Hepatocyte (in vitro differentiated cells): ENCODE measurements around the gene CYP17A1. TPM values are rescaled to one million over a fixed set of nuclear protein-coding genes. Genes with fewer than 3 reads are reported as not detected.
"Not testable (repeated sequence)": the region's sequence is repeated elsewhere in the genome, so short reads cannot be mapped to it uniquely, and the experiment has no call there.

Experiments
- DNase-seq: peaks from one replicate; pipeline ENCODE4 v3.0.0-alpha.2; 2016; ENCODE audit warnings: low spot score
- H2AFZ ChIP-seq: fragments of 200-600 bp; sonication (generic); 2 replicates; pipeline ENCODE4 v1.6.0; 2016; ENCODE audit warnings: antibody characterized with exemption, mild to moderate bottlenecking
- H3K27ac ChIP-seq: fragments of 200-600 bp; sonication (generic); 2 replicates; pipeline ENCODE4 v1.5.1; 2016; ENCODE audit warnings: mild to moderate bottlenecking
- H3K27me3 ChIP-seq: fragments of 200-600 bp; sonication (generic); 2 replicates; pipeline ENCODE4 v1.6.1; 2016
- H3K36me3 ChIP-seq: fragments of 200-600 bp; sonication (generic); replicated peaks from 2 replicates; pipeline ENCODE4 v1.5.1; 2016; ENCODE audit warnings: low read depth; ENCODE audit not compliant: insufficient read depth
- H3K4me1 ChIP-seq: fragments of 200-600 bp; sonication (generic); 2 replicates; pipeline ENCODE4 v1.5.1; 2016; ENCODE audit warnings: mild to moderate bottlenecking, moderate library complexity; ENCODE audit not compliant: insufficient read depth
- H3K4me2 ChIP-seq: fragments of 200-600 bp; sonication (generic); 2 replicates; pipeline ENCODE4 v1.6.0; 2016
- H3K4me3 ChIP-seq: fragments of 200-600 bp; sonication (generic); 2 replicates; pipeline ENCODE4 v1.5.1; 2016; ENCODE audit warnings: mild to moderate bottlenecking
- H3K79me2 ChIP-seq: fragments of 200-600 bp; sonication (generic); 2 replicates; pipeline ENCODE4 v1.6.0; 2017; ENCODE audit warnings: mild to moderate bottlenecking
- H3K9me2 ChIP-seq: fragments of 200-600 bp; sonication (generic); replicated peaks from 2 replicates; pipeline ENCODE4 v1.6.0; 2017; ENCODE audit warnings: mild to moderate bottlenecking; ENCODE audit not compliant: insufficient read depth
- H3K9me3 ChIP-seq: fragments of 200-600 bp; sonication (generic); 2 replicates; pipeline ENCODE4 v1.5.1; 2016; ENCODE audit warnings: low read depth, mild to moderate bottlenecking
- H4K20me1 ChIP-seq: fragments of 200-600 bp; sonication (generic); 2 replicates; pipeline ENCODE4 v1.6.0; 2016; ENCODE audit warnings: mild to moderate bottlenecking; ENCODE audit not compliant: insufficient read depth, poor library complexity, severe bottlenecking
- CTCF ChIP-seq: fragments of 200-600 bp; sonication (generic); IDR thresholded peaks from 2 replicates; pipeline ENCODE4 v1.5.1; 2016; ENCODE audit warnings: antibody characterized with exemption, mild to moderate bottlenecking; ENCODE audit not compliant: poor library complexity
- EZH2 ChIP-seq: fragments of 200-600 bp; sonication (generic); IDR thresholded peaks from 2 replicates; pipeline ENCODE4 v1.6.1; 2016; ENCODE audit warnings: antibody characterized with exemption, mild to moderate bottlenecking, borderline replicate concordance
- EZH2phosphoT487 ChIP-seq: fragments of 200-600 bp; sonication (generic); IDR thresholded peaks from one replicate; pipeline ENCODE4 v1.6.1; 2018; ENCODE audit warnings: antibody characterized with exemption, mild to moderate bottlenecking, low read depth, moderate library complexity; ENCODE audit not compliant: unreplicated experiment, severe bottlenecking
- WGBS: methylation state at CpG from one replicate; pipeline ENCODE4 v1.1.6; 2016; ENCODE audit warnings: low lambda C conversion rate; ENCODE audit errors: missing lambda C conversion rate; 5-methylcytosine and 5-hydroxymethylcytosine counted together
- polyA plus RNA-seq: library from polyadenylated mRNA; unstranded; fragments of >200 nt; fragmentation: Nextera tagmentation; extraction: Ambion mirVana; gene quantifications from 2 replicates; pipeline ENCODE4 v1.2.1, GENCODE V29; 2016
- total RNA-seq: library from RNA; depleted of rRNA; stranded (reverse); fragments of >200 nt; gene quantifications from 2 replicates; pipeline ENCODE4 v1.2.3, GENCODE V29; 2014

CYP17A1 gene
- total and polyA plus RNA-seq, 2 experiments from 2014 or later: not detected

GRCh38 chr10:102824664-102825063 is 12.5 kb downstream of the CYP17A1 start:
- Histone ChIP-seq H3K9me2 (no peaks in the 10 kb centered on the region), H3K4me1 (no peaks in the 10 kb centered on the region), H3K79me2 (no peaks in the 10 kb centered on the region), H3K27ac (no peak overlapping the region), H3K27me3 (no peaks in the 10 kb centered on the region), H3K36me3 (no peaks in the 10 kb centered on the region), H3K9me3 (no peaks in the 10 kb centered on the region), H2AFZ (no peak overlapping the region), H3K4me2 (no peak overlapping the region), H4K20me1 (no peaks in the 10 kb centered on the region), H3K4me3 (no peak overlapping the region)
- WGBS: 97% methylated on average over 4 of the region's 4 CpGs
- TF ChIP-seq CTCF (no peak), EZH2 (no peak), EZH2phosphoT487 (no peak)
- no peak for DNase-seq

- no peaks in the 10 kb centered on the region for H3K9me3 ChIP-seq
- no peaks in the 10 kb centered on the region for H3K79me2 ChIP-seq
- H3K4me2 ChIP-seq: no peak overlapping the region
- H3K27ac ChIP-seq: no peak overlapping the region
- no peaks in the 10 kb centered on the region for H3K27me3 ChIP-seq
- no peaks in the 10 kb centered on the region for H3K36me3 ChIP-seq
- TF ChIP-seq EZH2 (no peak), EZH2phosphoT487 (no peak), CTCF (no peak)
- 91% methylated on average over 12 of the region's 12 CpGs for WGBS
- no peaks in the 10 kb centered on the region for H3K4me1 ChIP-seq
- no peaks in the 10 kb centered on the region for H4K20me1 ChIP-seq
- no peaks in the 10 kb centered on the region for H3K9me2 ChIP-seq
- H2AFZ ChIP-seq: no peak overlapping the region
- no peak for DNase-seq
- H3K4me3 ChIP-seq: no peak overlapping the region
These were observed 15.0 kb downstream of the CYP17A1 start for GRCh38 chr10:102822222-102822621.

- not testable (repeated sequence) for H3K27ac ChIP-seq, H3K9me3 ChIP-seq, H3K9me2 ChIP-seq, H3K27me3 ChIP-seq, H3K4me2 ChIP-seq, H3K4me3 ChIP-seq, H2AFZ ChIP-seq, H3K79me2 ChIP-seq, DNase-seq, H3K36me3 ChIP-seq, H4K20me1 ChIP-seq
- 97% methylated on average over 5 of the region's 5 CpGs for WGBS
- peaks cover 12% of the 10 kb centered on the region for H3K4me1 ChIP-seq
These were observed 17.2 kb downstream of the CYP17A1 start for GRCh38 chr10:102820008-102820407.

- TF ChIP-seq EZH2phosphoT487 (no peak), CTCF (no peak), EZH2 (no peak)
- H3K79me2 ChIP-seq: no peaks in the 10 kb centered on the region
- no peak for DNase-seq
- no peaks in the 10 kb centered on the region for H3K9me3 ChIP-seq
- no peak overlapping the region for H3K4me2 ChIP-seq
- H3K4me3 ChIP-seq: no peak overlapping the region
- no peak overlapping the region for H2AFZ ChIP-seq
- H4K20me1 ChIP-seq: no peaks in the 10 kb centered on the region
- H3K9me2 ChIP-seq: no peaks in the 10 kb centered on the region
- peak overlapping the region; percentile 81 for H3K27ac ChIP-seq
- WGBS: 61% methylated on average over 6 of the region's 6 CpGs
- H3K27me3 ChIP-seq: no peaks in the 10 kb centered on the region
- peaks cover 17% of the 10 kb centered on the region for H3K4me1 ChIP-seq
- no peaks in the 10 kb centered on the region for H3K36me3 ChIP-seq
These were observed 18.2 kb downstream of the CYP17A1 start for GRCh38 chr10:102819054-102819453.
